ENCODE data around the gene SLC22A8. TPM values are rescaled to one million over a fixed set of nuclear protein-coding genes. Genes with fewer than 3 reads are reported as not detected.

SLC22A8 gene
- total and polyA plus RNA-seq, 10 donors: not detected

DNA sequence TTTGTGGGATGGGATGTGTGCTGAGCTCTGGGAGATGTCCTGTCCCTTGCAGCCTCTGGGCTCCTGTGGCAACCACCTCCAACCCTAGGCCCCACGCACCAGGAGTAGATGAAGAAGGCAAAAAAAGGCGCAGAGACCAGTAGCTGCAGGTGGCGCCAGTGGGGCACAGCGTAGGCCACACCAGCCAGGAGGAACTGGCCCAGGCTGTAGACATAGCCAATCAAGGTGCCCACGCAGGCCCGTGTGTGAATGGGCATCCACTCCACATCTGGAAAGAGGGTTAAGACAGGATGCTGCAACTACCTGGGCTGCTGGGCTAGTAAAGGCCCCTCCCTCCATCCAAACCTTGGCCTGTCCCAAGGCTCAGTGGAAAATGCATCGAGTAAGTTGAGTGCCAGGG, 33.9 kb downstream of the SLC22A8 start:
- Histone ChIP-seq H3K27me3 (replicated peaks in 1 of 7) (peaks cover 0 to 41% (median 0%) of the 10 kb centered on the region in 7 donors), H3K27ac (no peak overlapping the region), H3K9me3 (no peaks in the 10 kb centered on the region), H3K4me1 (no peaks in the 10 kb centered on the region), H3K4me3 (no peak overlapping the region), H3K36me3 (no peaks in the 10 kb centered on the region)
- no peak for DNase-seq
- WGBS, 5 donors: 82 to 89% (median 84%) methylated on average over 7 of the region's 7 CpGs
- TF ChIP-seq POLR2AphosphoS5 (IDR thresholded peaks at IDR 0.05) (no peak), POLR2A (IDR thresholded peaks at IDR 0.05) (no peak)
- TF ChIP-seq, protein P1, sequence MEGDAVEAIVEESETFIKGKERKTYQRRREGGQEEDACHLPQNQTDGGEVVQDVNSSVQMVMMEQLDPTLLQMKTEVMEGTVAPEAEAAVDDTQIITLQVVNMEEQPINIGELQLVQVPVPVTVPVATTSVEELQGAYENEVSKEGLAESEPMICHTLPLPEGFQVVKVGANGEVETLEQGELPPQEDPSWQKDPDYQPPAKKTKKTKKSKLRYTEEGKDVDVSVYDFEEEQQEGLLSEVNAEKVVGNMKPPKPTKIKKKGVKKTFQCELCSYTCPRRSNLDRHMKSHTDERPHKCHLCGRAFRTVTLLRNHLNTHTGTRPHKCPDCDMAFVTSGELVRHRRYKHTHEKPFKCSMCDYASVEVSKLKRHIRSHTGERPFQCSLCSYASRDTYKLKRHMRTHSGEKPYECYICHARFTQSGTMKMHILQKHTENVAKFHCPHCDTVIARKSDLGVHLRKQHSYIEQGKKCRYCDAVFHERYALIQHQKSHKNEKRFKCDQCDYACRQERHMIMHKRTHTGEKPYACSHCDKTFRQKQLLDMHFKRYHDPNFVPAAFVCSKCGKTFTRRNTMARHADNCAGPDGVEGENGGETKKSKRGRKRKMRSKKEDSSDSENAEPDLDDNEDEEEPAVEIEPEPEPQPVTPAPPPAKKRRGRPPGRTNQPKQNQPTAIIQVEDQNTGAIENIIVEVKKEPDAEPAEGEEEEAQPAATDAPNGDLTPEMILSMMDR (IDR thresholded peaks at IDR 0.05 in 8 of 11, conservative IDR thresholded peaks at IDR 0.05 in 3 of 11): no peak
- intact Hi-C loops (cut with DNase I; ENCODE audit: low total_unique reads): no loop called here

DNA sequence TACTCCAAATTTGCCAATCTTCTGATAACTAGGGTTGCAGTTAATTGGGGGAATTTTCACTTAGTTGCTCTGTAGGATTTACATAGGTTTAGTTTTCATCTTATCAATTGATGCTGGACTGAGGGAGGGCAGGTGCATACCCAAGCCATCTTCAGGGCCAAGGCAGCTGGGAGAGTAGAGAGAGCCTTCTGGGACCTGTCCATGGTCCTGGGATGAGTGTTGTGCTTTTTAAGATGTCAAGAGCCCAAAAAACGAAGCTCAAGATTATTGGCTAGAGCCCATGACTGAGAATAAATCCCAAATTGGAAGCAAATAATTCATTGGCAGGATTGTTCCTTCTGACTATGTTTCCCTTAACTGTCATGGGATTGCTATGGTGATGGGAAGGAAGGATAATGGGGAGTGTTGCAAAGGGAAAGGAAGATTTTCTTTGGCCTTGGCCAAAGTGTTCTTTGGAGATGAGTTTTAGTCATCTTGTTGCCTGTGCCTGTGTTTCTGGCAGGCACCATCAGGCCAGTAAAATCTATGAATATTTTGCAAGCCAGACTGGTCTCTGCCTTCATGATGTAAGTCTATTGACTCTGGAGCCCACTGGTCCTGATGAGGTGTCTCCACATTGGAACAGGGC, 35.4 kb downstream of the SLC22A8 start:
- DNase-seq: no peak
- Histone ChIP-seq H3K27me3 (replicated peaks in 1 of 7) (peaks cover 0 to 48% (median 0%) of the 10 kb centered on the region in 7 donors), H3K4me3 (no peak overlapping the region), H3K36me3 (no peaks in the 10 kb centered on the region), H3K9me3 (no peaks in the 10 kb centered on the region), H3K4me1 (peaks cover 0 to 1% (median 0%) of the 10 kb centered on the region in 6 donors), H3K27ac (no peak overlapping the region)
- TF ChIP-seq POLR2A (IDR thresholded peaks at IDR 0.05): no peak
- TF ChIP-seq, protein P1 (IDR thresholded peaks at IDR 0.05 in 8 of 11, conservative IDR thresholded peaks at IDR 0.05 in 3 of 11): no peak
- no peak for TF ChIP-seq POLR2AphosphoS5 (IDR thresholded peaks at IDR 0.05)
- intact Hi-C loops (cut with DNase I; ENCODE audit: low total_unique reads): no loop called here
- WGBS, 5 donors: 33 to 52% (median 48%) methylated on average over 1 of the region's 1 CpG

DNA sequence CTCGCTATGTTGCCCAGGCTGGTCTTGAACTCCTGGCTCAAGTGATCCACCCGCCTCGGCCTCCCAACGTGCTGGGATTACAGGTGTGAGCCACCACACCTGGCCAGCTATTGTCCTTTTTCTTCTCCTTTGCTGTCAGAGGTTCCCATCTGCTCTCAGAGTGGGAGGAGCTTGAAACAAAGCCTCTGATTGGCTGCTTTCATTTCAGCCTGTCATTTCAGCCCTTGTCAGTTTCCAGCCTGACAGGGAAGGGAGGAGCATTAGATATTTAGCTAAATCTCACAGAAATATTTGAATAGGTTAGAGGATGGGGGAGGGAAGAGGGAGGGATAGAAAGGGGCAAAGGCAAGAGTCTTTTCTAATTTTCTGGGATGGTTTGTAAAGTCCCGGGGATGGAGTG, 39.5 kb downstream of the SLC22A8 start:
- intact Hi-C loops (cut with DNase I; ENCODE audit: low total_unique reads): no loop called here
- Histone ChIP-seq H3K27me3 (replicated peaks in 1 of 7) (peaks cover 0 to 45% (median 0%) of the 10 kb centered on the region in 7 donors), H3K27ac (no peak overlapping the region), H3K9me3 (no peaks in the 10 kb centered on the region), H3K4me3 (no peak overlapping the region), H3K4me1 (peaks cover 0 to 4% (median 0%) of the 10 kb centered on the region in 6 donors), H3K36me3 (no peaks in the 10 kb centered on the region)
- 76 to 82% (median 81%) methylated on average over 4 to 5 of the region's 5 CpGs for WGBS, 5 donors
- TF ChIP-seq POLR2AphosphoS5 (IDR thresholded peaks at IDR 0.05): no peak
- TF ChIP-seq, protein P1 (IDR thresholded peaks at IDR 0.05 in 8 of 11, conservative IDR thresholded peaks at IDR 0.05 in 3 of 11): no peak
- no peak for TF ChIP-seq POLR2A (IDR thresholded peaks at IDR 0.05)
- no peak for DNase-seq

DNA sequence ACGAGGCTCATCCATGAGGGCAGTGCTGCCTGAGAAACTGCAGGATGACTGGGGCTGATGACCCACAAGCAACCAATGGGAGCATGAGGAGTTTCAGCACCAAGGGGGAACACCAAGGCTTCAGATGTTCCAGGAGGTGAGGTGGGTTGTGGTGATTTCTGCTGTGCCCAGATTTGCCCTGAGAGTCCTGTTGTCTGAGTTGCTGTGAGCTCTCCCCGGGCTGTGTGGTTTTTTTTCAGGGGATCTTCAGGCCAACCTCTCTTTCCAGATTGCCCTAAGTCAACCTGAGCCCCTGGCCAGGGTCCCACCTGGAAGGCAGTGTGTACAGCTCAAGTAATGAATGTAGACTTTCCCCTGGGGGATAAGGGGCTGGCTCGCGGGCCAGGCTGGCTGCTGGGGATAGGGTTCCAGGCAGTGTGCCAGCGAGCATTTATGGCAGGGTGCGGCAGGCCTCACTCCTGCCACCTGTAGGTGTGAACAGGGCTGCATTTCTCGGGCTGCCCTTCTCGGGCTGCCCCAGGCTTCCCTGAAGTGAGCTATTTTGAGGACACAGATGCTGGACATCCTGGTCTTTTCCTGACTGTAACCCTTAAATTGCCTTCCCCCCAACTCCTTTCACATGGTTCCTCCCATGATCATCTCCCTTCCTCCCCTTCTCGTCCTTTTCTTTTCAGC, 40.7 kb downstream of the SLC22A8 start:
- Histone ChIP-seq H3K4me3 (no peak overlapping the region), H3K4me1 (peaks cover 0 to 4% (median 0%) of the 10 kb centered on the region in 6 donors), H3K36me3 (no peaks in the 10 kb centered on the region), H3K9me3 (no peaks in the 10 kb centered on the region), H3K27ac (no peak overlapping the region), H3K27me3 (replicated peaks in 1 of 7) (peaks cover 0 to 39% (median 0%) of the 10 kb centered on the region in 7 donors)
- WGBS, 5 donors: 23 to 33% (median 29%) methylated on average over 9 of the region's 9 CpGs
- no peak for DNase-seq
- intact Hi-C loops (cut with DNase I; ENCODE audit: low total_unique reads): no loop called here
- TF ChIP-seq, protein P1 (IDR thresholded peaks at IDR 0.05 in 8 of 11, conservative IDR thresholded peaks at IDR 0.05 in 3 of 11): peak in 3 of 11 experiments; percentile 20 to 31 (median 24)
- TF ChIP-seq POLR2AphosphoS5 (IDR thresholded peaks at IDR 0.05): no peak

Data from spleen (tissue), 11 donors.